ENCODE results near the gene PLEKHA5. TPM values are rescaled to one million over a fixed set of nuclear protein-coding genes. Genes with fewer than 3 reads are reported as not detected.

The PLEKHA5 gene
- total RNA-seq, 1 experiment from 2014 or later = 6.3 TPM

DNA sequence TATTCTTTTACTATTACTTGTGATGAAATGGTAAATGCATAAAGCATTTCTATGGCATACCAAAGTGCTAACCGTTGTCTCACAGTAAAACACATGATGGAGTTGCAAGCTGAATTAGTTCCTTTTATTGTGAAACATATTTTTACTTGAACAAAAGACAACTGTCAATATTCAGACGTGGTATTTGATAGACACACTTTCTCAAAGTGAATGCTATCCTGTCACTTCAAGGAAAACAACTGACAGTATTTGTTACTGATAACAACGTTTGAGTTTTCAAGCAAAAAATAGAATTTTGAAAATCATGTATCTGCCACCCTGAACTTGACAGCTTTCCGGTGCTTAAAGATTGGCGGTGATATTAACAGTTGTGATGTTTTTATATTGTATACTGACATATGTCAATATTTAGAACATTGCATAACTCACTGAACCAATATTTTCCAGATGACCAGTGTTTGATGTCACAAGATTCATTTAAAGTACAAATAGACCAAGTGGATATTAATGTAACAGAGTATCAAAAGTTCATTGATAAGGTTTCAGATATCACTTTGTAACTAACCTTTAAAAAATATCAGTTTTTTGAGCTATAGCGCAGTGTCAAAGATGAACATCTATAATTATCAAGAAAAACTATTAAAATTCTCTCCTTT, 156.4 kb downstream of the PLEKHA5 start:
- no peak overlapping the region for H3K27ac ChIP-seq (ENCODE audit: low read length)
- no peaks in the 10 kb centered on the region for H3K27me3 ChIP-seq (ENCODE audit: control insufficient read depth, insufficient read depth, low read length)
- H3K9me3 ChIP-seq (ENCODE audit: control insufficient read depth, insufficient read depth, low read depth, low read length) = no peaks in the 10 kb centered on the region
- no peak overlapping the region for H3K4me3 ChIP-seq (ENCODE audit: low read depth in 2 of 2, low read length in 2 of 2)
- in situ Hi-C loops (cut with HindIII; ENCODE audit: low pct_unique_long_range_greater_than_20kb, low sequenced_read_pairs) = no loop called here
- no peak for ATAC-seq
- POLR2A ChIA-PET = no interaction called here
- intact Hi-C loops (cut with micrococcal nuclease; ENCODE audit: unreplicated experiment) = no loop called here
- H3K36me3 ChIP-seq (ENCODE audit: control insufficient read depth, insufficient read depth, low read length) = no peaks in the 10 kb centered on the region
- CTCF ChIA-PET = no interaction called here
- no peak for TF ChIP-seq TCF7L2 (IDR thresholded peaks at IDR 0.05; ENCODE audit: low read depth, low read length)
- no peak for TF ChIP-seq POLR2AphosphoS5 (IDR thresholded peaks at IDR 0.05; ENCODE audit: low read depth, low read length)
- TF ChIP-seq, protein P1, sequence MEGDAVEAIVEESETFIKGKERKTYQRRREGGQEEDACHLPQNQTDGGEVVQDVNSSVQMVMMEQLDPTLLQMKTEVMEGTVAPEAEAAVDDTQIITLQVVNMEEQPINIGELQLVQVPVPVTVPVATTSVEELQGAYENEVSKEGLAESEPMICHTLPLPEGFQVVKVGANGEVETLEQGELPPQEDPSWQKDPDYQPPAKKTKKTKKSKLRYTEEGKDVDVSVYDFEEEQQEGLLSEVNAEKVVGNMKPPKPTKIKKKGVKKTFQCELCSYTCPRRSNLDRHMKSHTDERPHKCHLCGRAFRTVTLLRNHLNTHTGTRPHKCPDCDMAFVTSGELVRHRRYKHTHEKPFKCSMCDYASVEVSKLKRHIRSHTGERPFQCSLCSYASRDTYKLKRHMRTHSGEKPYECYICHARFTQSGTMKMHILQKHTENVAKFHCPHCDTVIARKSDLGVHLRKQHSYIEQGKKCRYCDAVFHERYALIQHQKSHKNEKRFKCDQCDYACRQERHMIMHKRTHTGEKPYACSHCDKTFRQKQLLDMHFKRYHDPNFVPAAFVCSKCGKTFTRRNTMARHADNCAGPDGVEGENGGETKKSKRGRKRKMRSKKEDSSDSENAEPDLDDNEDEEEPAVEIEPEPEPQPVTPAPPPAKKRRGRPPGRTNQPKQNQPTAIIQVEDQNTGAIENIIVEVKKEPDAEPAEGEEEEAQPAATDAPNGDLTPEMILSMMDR (IDR thresholded peaks at IDR 0.05) = no peak
- TF ChIP-seq, protein P2, sequence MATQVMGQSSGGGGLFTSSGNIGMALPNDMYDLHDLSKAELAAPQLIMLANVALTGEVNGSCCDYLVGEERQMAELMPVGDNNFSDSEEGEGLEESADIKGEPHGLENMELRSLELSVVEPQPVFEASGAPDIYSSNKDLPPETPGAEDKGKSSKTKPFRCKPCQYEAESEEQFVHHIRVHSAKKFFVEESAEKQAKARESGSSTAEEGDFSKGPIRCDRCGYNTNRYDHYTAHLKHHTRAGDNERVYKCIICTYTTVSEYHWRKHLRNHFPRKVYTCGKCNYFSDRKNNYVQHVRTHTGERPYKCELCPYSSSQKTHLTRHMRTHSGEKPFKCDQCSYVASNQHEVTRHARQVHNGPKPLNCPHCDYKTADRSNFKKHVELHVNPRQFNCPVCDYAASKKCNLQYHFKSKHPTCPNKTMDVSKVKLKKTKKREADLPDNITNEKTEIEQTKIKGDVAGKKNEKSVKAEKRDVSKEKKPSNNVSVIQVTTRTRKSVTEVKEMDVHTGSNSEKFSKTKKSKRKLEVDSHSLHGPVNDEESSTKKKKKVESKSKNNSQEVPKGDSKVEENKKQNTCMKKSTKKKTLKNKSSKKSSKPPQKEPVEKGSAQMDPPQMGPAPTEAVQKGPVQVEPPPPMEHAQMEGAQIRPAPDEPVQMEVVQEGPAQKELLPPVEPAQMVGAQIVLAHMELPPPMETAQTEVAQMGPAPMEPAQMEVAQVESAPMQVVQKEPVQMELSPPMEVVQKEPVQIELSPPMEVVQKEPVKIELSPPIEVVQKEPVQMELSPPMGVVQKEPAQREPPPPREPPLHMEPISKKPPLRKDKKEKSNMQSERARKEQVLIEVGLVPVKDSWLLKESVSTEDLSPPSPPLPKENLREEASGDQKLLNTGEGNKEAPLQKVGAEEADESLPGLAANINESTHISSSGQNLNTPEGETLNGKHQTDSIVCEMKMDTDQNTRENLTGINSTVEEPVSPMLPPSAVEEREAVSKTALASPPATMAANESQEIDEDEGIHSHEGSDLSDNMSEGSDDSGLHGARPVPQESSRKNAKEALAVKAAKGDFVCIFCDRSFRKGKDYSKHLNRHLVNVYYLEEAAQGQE (IDR thresholded peaks at IDR 0.05; ENCODE audit: insufficient read depth in 1 of 2, low read depth in 2 of 2, low read length in 1 of 2) = no peak
- TF ChIP-seq SIN3A (IDR thresholded peaks at IDR 0.05; ENCODE audit: borderline replicate concordance, insufficient read depth, low read depth, low read length) = no peak
- no peak for DNase-seq (ENCODE audit: low read depth, low spot score)
- peaks cover 4% of the 10 kb centered on the region; the same call in 1 of the 2 replicates for H3K4me1 ChIP-seq (ENCODE audit: control insufficient read depth, insufficient read depth, low read length)
- BruUV-seq (replicated peaks) = no TSS peak

DNA sequence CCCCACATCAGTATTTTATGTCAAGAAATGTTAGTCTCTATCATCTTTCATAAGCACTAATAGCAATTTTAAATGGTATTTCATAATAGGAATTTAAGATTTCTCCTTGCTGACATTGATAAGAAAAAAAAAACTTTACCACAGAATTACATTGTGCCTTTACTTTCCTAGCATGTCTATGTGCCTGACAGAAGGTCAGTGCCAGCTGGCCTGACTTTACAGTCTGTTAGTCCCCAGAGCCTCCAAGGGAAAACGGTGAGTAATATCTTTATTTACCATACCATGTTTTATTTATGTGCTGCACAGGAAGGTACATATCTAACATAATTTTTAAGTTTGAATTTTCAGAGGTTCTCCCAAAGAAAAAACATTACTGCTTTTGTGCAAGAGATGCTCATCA, 157.8 kb downstream of the PLEKHA5 start:
- Histone ChIP-seq H3K27me3 (ENCODE audit: control insufficient read depth, insufficient read depth, low read length) (no peaks in the 10 kb centered on the region), H3K4me3 (ENCODE audit: low read depth in 2 of 2, low read length in 2 of 2) (no peak overlapping the region), H3K4me1 (ENCODE audit: control insufficient read depth, insufficient read depth, low read length) (peaks cover 4% of the 10 kb centered on the region; the same call in 1 of the 2 replicates), H3K27ac (ENCODE audit: low read length) (no peak overlapping the region), H3K36me3 (ENCODE audit: control insufficient read depth, insufficient read depth, low read length) (no peaks in the 10 kb centered on the region), H3K9me3 (ENCODE audit: control insufficient read depth, insufficient read depth, low read depth, low read length) (no peaks in the 10 kb centered on the region)
- intact Hi-C loops (cut with micrococcal nuclease; ENCODE audit: unreplicated experiment) (no loop called here), in situ Hi-C loops (cut with HindIII; ENCODE audit: low pct_unique_long_range_greater_than_20kb, low sequenced_read_pairs) (no loop called here)
- POLR2A ChIA-PET = no interaction called here
- ATAC-seq (no peak), DNase-seq (ENCODE audit: low read depth, low spot score) (no peak)
- TF ChIP-seq, protein P1 (IDR thresholded peaks at IDR 0.05) = no peak
- no peak for TF ChIP-seq TCF7L2 (IDR thresholded peaks at IDR 0.05; ENCODE audit: low read depth, low read length)
- TF ChIP-seq, protein P2 (IDR thresholded peaks at IDR 0.05; ENCODE audit: insufficient read depth in 1 of 2, low read depth in 2 of 2, low read length in 1 of 2) = no peak
- TF ChIP-seq POLR2AphosphoS5 (IDR thresholded peaks at IDR 0.05; ENCODE audit: low read depth, low read length) = no peak
- no peak for TF ChIP-seq SIN3A (IDR thresholded peaks at IDR 0.05; ENCODE audit: borderline replicate concordance, insufficient read depth, low read depth, low read length)
- BruUV-seq (replicated peaks) = no TSS peak
- CTCF ChIA-PET = interaction anchor here (0.7 kb wide), 1 partner anchor 100 kb away, joined by 3 read pairs; no protein-coding TSS in a partner anchor
